Liver (tissue), 9 donors: ENCODE results near the gene RXFP3. TPM values are rescaled to one million over a fixed set of nuclear protein-coding genes. Genes with fewer than 3 reads are reported as not detected.
"Not testable (repeated sequence)": the region's sequence is repeated elsewhere in the genome, so short reads cannot be mapped to it uniquely, and the experiment has no call there.

ENCODE experiments used
- DNase-seq: peaks from one replicate; pipeline ENCODE4 v3.0.0-alpha.2; 2017; ENCODE audit warnings: low spot score
- H3K27ac ChIP-seq, 2 donors: one replicate each; pipeline ENCODE4 v1.7.0; 2013; ENCODE audit warnings: inconsistent platforms in 2 of 2, low read length in 2 of 2, control low read depth in 1 of 2, low read depth in 1 of 2, mild to moderate bottlenecking in 1 of 2
- H3K27me3 ChIP-seq, 4 donors: one replicate each; pipeline versions ENCODE4 v1.6.1 to v1.7.0; 2013; ENCODE audit warnings: low read length in 3 of 4, inconsistent platforms in 1 of 4, mild to moderate bottlenecking in 1 of 4, moderate library complexity in 1 of 4; ENCODE audit not compliant: control insufficient read depth in 4 of 4, insufficient read depth in 4 of 4
- H3K36me3 ChIP-seq, 4 donors: one replicate each; pipeline versions ENCODE4 v1.6.1 to v1.7.0; 2013; ENCODE audit warnings: low read length in 3 of 4, mild to moderate bottlenecking in 3 of 4, low read depth in 1 of 4, moderate library complexity in 1 of 4; ENCODE audit not compliant: control insufficient read depth in 4 of 4, insufficient read depth in 3 of 4
- H3K4me1 ChIP-seq, 4 donors: one replicate each; pipeline versions ENCODE4 v1.6.1 to v1.7.0; 2013; ENCODE audit warnings: low read length in 3 of 4, mild to moderate bottlenecking in 3 of 4, moderate library complexity in 1 of 4; ENCODE audit not compliant: control insufficient read depth in 4 of 4, insufficient read depth in 4 of 4
- H3K4me3 ChIP-seq, 3 donors: one replicate each; pipeline versions ENCODE4 v1.6.1 to v1.7.0; 2013; ENCODE audit warnings: low read length in 3 of 3, control low read depth in 1 of 3, low read depth in 1 of 3, mild to moderate bottlenecking in 1 of 3
- H3K9ac ChIP-seq, 2 donors: one replicate each; pipeline ENCODE4 v1.7.0; 2013; ENCODE audit warnings: low read length in 2 of 2, mild to moderate bottlenecking in 2 of 2, moderate library complexity in 2 of 2, control low read depth in 1 of 2, low read depth in 1 of 2
- H3K9me3 ChIP-seq, 4 donors: one replicate each; pipeline versions ENCODE4 v1.6.1 to v1.7.0; 2013; ENCODE audit warnings: low read length in 3 of 4; ENCODE audit not compliant: control insufficient read depth in 4 of 4
- CTCF ChIP-seq: fragments of 150-350 bp; IDR thresholded peaks from 2 replicates; pipeline ENCODE4 v1.5.1; 2017; ENCODE audit warnings: improper control_type of control experiment, low read depth, low read length; ENCODE audit not compliant: missing input control
- FOXA1 ChIP-seq: IDR thresholded peaks from 2 replicates; pipeline ENCODE4 v1.6.1; 2016; ENCODE audit warnings: antibody characterized with exemption
- FOXA2 ChIP-seq: IDR thresholded peaks from 2 replicates; pipeline ENCODE4 v1.6.1; 2016; ENCODE audit warnings: antibody characterized with exemption
- GABPA ChIP-seq, 2 donors: IDR thresholded peaks in 1 of 2; conservative IDR thresholded peaks in 1 of 2; 2 replicates each; pipeline ENCODE4 v1.6.1; 2016; ENCODE audit warnings: antibody characterized with exemption in 2 of 2, mild to moderate bottlenecking in 1 of 2, moderate library complexity in 1 of 2
- HNF4G ChIP-seq: IDR thresholded peaks from 2 replicates; pipeline ENCODE4 v1.6.1; 2016; ENCODE audit warnings: antibody characterized with exemption
- JUND ChIP-seq, 2 donors: IDR thresholded peaks; 2 replicates each; pipeline ENCODE4 v1.6.1; 2016; ENCODE audit warnings: antibody characterized with exemption in 2 of 2
- MAX ChIP-seq: IDR thresholded peaks from 2 replicates; pipeline ENCODE4 v1.6.1; 2016; ENCODE audit warnings: antibody characterized with exemption
- NR2F2 ChIP-seq: IDR thresholded peaks from 2 replicates; pipeline ENCODE4 v1.6.1; 2016; ENCODE audit warnings: antibody characterized with exemption
- RAD21 ChIP-seq, 2 donors: IDR thresholded peaks; 2 replicates each; pipeline ENCODE4 v1.6.1; 2016; ENCODE audit warnings: antibody characterized with exemption in 2 of 2, mild to moderate bottlenecking in 2 of 2
- REST ChIP-seq: IDR thresholded peaks from 2 replicates; pipeline ENCODE4 v1.6.1; 2016; ENCODE audit warnings: antibody characterized with exemption, mild to moderate bottlenecking
- SP1 ChIP-seq: IDR thresholded peaks from 2 replicates; pipeline ENCODE4 v1.6.1; 2018; ENCODE audit warnings: antibody characterized with exemption, mild to moderate bottlenecking
- TAF1 ChIP-seq: conservative IDR thresholded peaks from 2 replicates; pipeline ENCODE4 v1.6.1; 2016; ENCODE audit warnings: antibody characterized with exemption, mild to moderate bottlenecking
- YY1 ChIP-seq: IDR thresholded peaks from 2 replicates; pipeline ENCODE4 v1.6.1; 2016; ENCODE audit warnings: antibody characterized with exemption, mild to moderate bottlenecking
- WGBS: extraction: QIAGEN DNeasy Blood & Tissue Kit; methylation state at CpG from one replicate; pipeline ENCODE4 v1.1.7; 2013; 5-methylcytosine and 5-hydroxymethylcytosine counted together
- polyA plus RNA-seq, 2 donors: library from polyadenylated mRNA; stranded (reverse) in 1 of 2; unstranded in 1 of 2; fragments of 200-250 nt in 1 of 2; fragments of >200 nt in 1 of 2; fragmentation: Nextera tagmentation in 1 of 2; extraction: Ambion mirVana in 1 of 2; gene quantifications; one replicate each; pipeline versions ENCODE4 v1.2.1 to v1.2.3, GENCODE V29; 2013 to 2015
- total RNA-seq, 2 donors: library from RNA; depleted of rRNA; stranded (reverse); fragments of >200 nt; gene quantifications; one replicate each; pipeline ENCODE4 v1.2.3, GENCODE V29; 2014
- TF ChIP-seq, protein P1 (sequence below): IDR thresholded peaks from 2 replicates; pipeline ENCODE4 v1.6.1; 2016; ENCODE audit warnings: antibody characterized with exemption
- donor health status: healthy.
- donor health status: healthy.
- donor health status: healthy.
- donor health status: healthy.
- donor health status: healthy.

RXFP3 gene
- total and polyA plus RNA-seq, 4 donors: not detected

- 76% methylated on average over 7 of the region's 7 CpGs for WGBS
- H3K4me3 ChIP-seq: not testable (repeated sequence)
Measured at GRCh38 chr5:33906248-33906647, 29.9 kb upstream of the RXFP3 start.

DNA sequence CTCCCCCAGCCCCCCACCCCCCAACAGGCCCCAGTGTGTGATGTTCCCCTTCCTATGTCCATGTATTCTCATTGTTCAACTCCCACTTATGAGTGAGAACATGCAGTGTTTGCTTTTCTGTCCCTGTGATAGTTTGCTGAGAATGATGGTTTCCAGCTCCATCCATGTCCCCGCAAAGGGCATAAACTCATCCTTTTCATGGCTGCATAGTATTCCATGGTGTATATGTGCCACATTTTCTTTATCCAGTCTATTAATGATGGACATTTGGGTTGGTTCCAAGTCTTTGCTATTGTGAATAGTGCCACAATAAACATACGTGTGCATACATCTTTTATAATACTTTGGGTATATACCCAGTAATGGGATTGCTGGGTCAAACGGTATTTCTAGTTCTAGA is 21.3 kb upstream of the RXFP3 start:
- 92% methylated on average over 3 of the region's 3 CpGs for WGBS
- H3K9ac ChIP-seq, H3K9me3 ChIP-seq, H3K4me1 ChIP-seq, H3K27me3 ChIP-seq, H3K27ac ChIP-seq, H3K36me3 ChIP-seq, DNase-seq, H3K4me3 ChIP-seq: not testable (repeated sequence)

More at GRCh38 chr5:33906248-33906647, 29.9 kb upstream of the RXFP3 start:
- H3K4me1 ChIP-seq, H3K36me3 ChIP-seq, H3K27me3 ChIP-seq, H3K9ac ChIP-seq, H3K27ac ChIP-seq, DNase-seq: not testable (repeated sequence)
- H3K9me3 ChIP-seq: peaks cover 1 to 15% (median 2%) of the 10 kb centered on the region in 4 donors

DNA sequence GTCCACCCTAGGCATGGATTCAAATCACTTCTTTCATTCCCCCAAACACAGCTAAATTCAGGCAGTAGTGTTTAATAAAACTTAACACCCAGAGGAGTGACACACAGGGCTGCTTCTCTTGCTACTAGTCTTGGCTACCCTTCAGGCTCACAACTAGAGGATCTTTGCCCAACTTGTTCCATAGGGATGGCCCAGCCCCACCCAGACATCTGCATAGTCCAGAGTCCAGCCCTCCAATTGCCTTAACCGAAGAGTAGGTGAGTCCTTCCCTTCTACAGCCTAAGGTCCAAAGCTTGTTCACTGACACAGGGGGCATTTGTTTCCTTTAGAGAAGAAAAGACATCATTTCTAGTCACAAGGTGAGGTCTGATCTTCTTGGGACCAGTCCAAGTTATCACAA is 15.2 kb upstream of the RXFP3 start:
- Histone ChIP-seq H3K9ac (no peak overlapping the region), H3K4me3 (no peak overlapping the region), H3K36me3 (no peaks in the 10 kb centered on the region), H3K4me1 (no peaks in the 10 kb centered on the region), H3K9me3 (no peaks in the 10 kb centered on the region), H3K27ac (no peak overlapping the region), H3K27me3 (no peaks in the 10 kb centered on the region)
- no peak for DNase-seq
- TF ChIP-seq RAD21 (IDR thresholded peaks at IDR 0.05) (no peak), FOXA1 (no peak), GABPA (IDR thresholded peaks at IDR 0.05 in 1 of 2, conservative IDR thresholded peaks at IDR 0.05 in 1 of 2) (no peak), HNF4G (no peak), REST (no peak), NR2F2 (no peak), MAX (no peak), FOXA2 (no peak), TAF1 (no peak), CTCF (no peak), YY1 (no peak), JUND (IDR thresholded peaks at IDR 0.05) (no peak), SP1 (no peak)
- TF ChIP-seq, protein P1, sequence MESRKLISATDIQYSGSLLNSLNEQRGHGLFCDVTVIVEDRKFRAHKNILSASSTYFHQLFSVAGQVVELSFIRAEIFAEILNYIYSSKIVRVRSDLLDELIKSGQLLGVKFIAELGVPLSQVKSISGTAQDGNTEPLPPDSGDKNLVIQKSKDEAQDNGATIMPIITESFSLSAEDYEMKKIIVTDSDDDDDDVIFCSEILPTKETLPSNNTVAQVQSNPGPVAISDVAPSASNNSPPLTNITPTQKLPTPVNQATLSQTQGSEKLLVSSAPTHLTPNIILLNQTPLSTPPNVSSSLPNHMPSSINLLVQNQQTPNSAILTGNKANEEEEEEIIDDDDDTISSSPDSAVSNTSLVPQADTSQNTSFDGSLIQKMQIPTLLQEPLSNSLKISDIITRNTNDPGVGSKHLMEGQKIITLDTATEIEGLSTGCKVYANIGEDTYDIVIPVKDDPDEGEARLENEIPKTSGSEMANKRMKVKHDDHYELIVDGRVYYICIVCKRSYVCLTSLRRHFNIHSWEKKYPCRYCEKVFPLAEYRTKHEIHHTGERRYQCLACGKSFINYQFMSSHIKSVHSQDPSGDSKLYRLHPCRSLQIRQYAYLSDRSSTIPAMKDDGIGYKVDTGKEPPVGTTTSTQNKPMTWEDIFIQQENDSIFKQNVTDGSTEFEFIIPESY: no peak
- 43% methylated on average over 1 of the region's 1 CpG for WGBS
